Medulla oblongata (tissue), 1 donor: ENCODE results near the gene IFNG.

Source experiments
- DNase-seq: peaks from one replicate; pipeline ENCODE4 v3.0.0-alpha.2; 2015; ENCODE audit errors: extremely low spot score

Gene IFNG

GRCh38 chr12:68166317-68166831 lies 6.8 kb upstream of the IFNG start:
- DNase-seq = no peak

GRCh38 chr12:68163560-68164081 lies 4.1 kb upstream of the IFNG start:
- no peak for DNase-seq

GRCh38 chr12:68162374-68162773 lies 2.8 kb upstream of the IFNG start:
- DNase-seq = no peak

- DNase-seq = no peak
Observed at GRCh38 chr12:68158432-68158831, 1.1 kb downstream of the IFNG start.

GRCh38 chr12:68157380-68157779 lies 2.2 kb downstream of the IFNG start:
- DNase-seq = no peak

- DNase-seq = no peak
Observed at GRCh38 chr12:68156636-68157035, 2.9 kb downstream of the IFNG start.

- DNase-seq = no peak
Observed at GRCh38 chr12:68154779-68155178, 4.8 kb downstream of the IFNG start.

- no peak for DNase-seq
Observed at GRCh38 chr12:68148261-68148951, 11.1 kb downstream of the IFNG start.

- DNase-seq = no peak
Observed at GRCh38 chr12:68140556-68140955, 19.0 kb downstream of the IFNG start.

GRCh38 chr12:68139941-68140340 lies 19.6 kb downstream of the IFNG start:
- DNase-seq = no peak

GRCh38 chr12:68139001-68139400 lies 20.5 kb downstream of the IFNG start:
- no peak for DNase-seq

- DNase-seq = no peak
Observed at GRCh38 chr12:68138480-68138879, 21.1 kb downstream of the IFNG start.

GRCh38 chr12:68137335-68137830 lies 22.2 kb downstream of the IFNG start:
- no peak for DNase-seq

- DNase-seq = no peak
Observed at GRCh38 chr12:68135520-68135919, 24.0 kb downstream of the IFNG start.

GRCh38 chr12:68131867-68132414 lies 27.6 kb downstream of the IFNG start:
- DNase-seq = no peak

- no peak for DNase-seq
Observed at GRCh38 chr12:68129979-68130378, 29.6 kb downstream of the IFNG start.

- DNase-seq = no peak
Observed at GRCh38 chr12:68122236-68122920, 37.2 kb downstream of the IFNG start.

- no peak for DNase-seq
Observed at GRCh38 chr12:68121143-68121542, 38.4 kb downstream of the IFNG start.

GRCh38 chr12:68119724-68120211 lies 39.8 kb downstream of the IFNG start:
- DNase-seq = no peak

- no peak for DNase-seq
Observed at GRCh38 chr12:68119250-68119649, 40.3 kb downstream of the IFNG start.

- DNase-seq = no peak
Observed at GRCh38 chr12:68118096-68118755, 41.3 kb downstream of the IFNG start.

GRCh38 chr12:68117661-68118060 lies 41.9 kb downstream of the IFNG start:
- DNase-seq = no peak
